GM23338 (cell line): ENCODE data around the gene ZNF10. TPM values are rescaled to one million over a fixed set of nuclear protein-coding genes. Genes with fewer than 3 reads are reported as not detected.
A peak's percentile ranks its signal among the peaks of the same experiment; 100 is the strongest.

ENCODE experiments used
- ATAC-seq: fragments of 200-7000 bp; cut with Tn5 transposase; 3 replicates; pipeline ENCODE4 v1.9.1; 2020
- DNase-seq: peaks from one replicate; pipeline ENCODE4 v3.0.0-alpha.2; 2015; ENCODE audit warnings: low spot score
- H2AFZ ChIP-seq: fragments of 200-600 bp; sonication (generic); 2 replicates; pipeline ENCODE4 v1.8.0; 2016; ENCODE audit warnings: antibody characterized with exemption, mild to moderate bottlenecking, moderate library complexity
- H3F3A ChIP-seq: fragments of 200-600 bp; sonication (generic); replicated peaks from 2 replicates; pipeline ENCODE4 v1.8.0; 2017; ENCODE audit warnings: antibody characterized with exemption, mixed run types, low read depth
- H3K27ac ChIP-seq: fragments of 200-600 bp; sonication (generic); 2 replicates; pipeline ENCODE4 v1.6.1; 2016; ENCODE audit warnings: low read depth
- H3K27me3 ChIP-seq: fragments of 200-600 bp; sonication (generic); 2 replicates; pipeline ENCODE4 v1.8.0; 2016; ENCODE audit warnings: mild to moderate bottlenecking, mixed run types, moderate library complexity; ENCODE audit not compliant: insufficient read depth
- H3K36me3 ChIP-seq: fragments of 200-600 bp; sonication (generic); 2 replicates; pipeline ENCODE4 v1.8.0; 2016; ENCODE audit warnings: mild to moderate bottlenecking; ENCODE audit not compliant: insufficient read depth
- H3K4me1 ChIP-seq: fragments of 200-600 bp; sonication (generic); 2 replicates; pipeline ENCODE4 v1.8.0; 2016; ENCODE audit warnings: mild to moderate bottlenecking, moderate library complexity; ENCODE audit not compliant: insufficient read depth
- H3K4me2 ChIP-seq: fragments of 200-600 bp; sonication (generic); 2 replicates; pipeline ENCODE4 v1.7.1; 2017; ENCODE audit warnings: mixed run types
- H3K4me3 ChIP-seq: fragments of 200-600 bp; sonication (generic); 2 replicates; pipeline ENCODE4 v1.6.1; 2016; ENCODE audit warnings: mixed run types
- H3K79me2 ChIP-seq: fragments of 200-600 bp; sonication (generic); replicated peaks from 2 replicates; pipeline ENCODE4 v1.8.0; 2017; ENCODE audit warnings: mild to moderate bottlenecking; ENCODE audit not compliant: insufficient read depth
- H3K9me2 ChIP-seq: fragments of 200-600 bp; sonication (generic); 2 replicates; pipeline ENCODE4 v1.8.0; 2017; ENCODE audit not compliant: insufficient read depth
- H4K20me1 ChIP-seq: fragments of 200-600 bp; sonication (generic); replicated peaks from 2 replicates; pipeline ENCODE4 v1.8.0; 2017; ENCODE audit warnings: mild to moderate bottlenecking; ENCODE audit not compliant: insufficient read depth
- H3K27ac Mint-ChIP-seq: 2 replicates; pipeline ENCODE4 v1.8.0; 2020; ENCODE audit warnings: inconsistent platforms, mild to moderate bottlenecking, moderate library complexity, mixed read lengths
- H3K27me3 Mint-ChIP-seq: 3 replicates; pipeline ENCODE4 v1.8.0; 2022; ENCODE audit warnings: low read depth, mild to moderate bottlenecking, moderate library complexity, mixed read lengths, inconsistent platforms; ENCODE audit not compliant: insufficient read depth, poor library complexity
- H3K36me3 Mint-ChIP-seq: 3 replicates; pipeline ENCODE4 v1.8.0; 2021; ENCODE audit warnings: low read depth, mild to moderate bottlenecking, inconsistent platforms, moderate library complexity, mixed read lengths
- H3K4me1 Mint-ChIP-seq: 3 replicates; pipeline ENCODE4 v1.8.0; 2020; ENCODE audit warnings: mild to moderate bottlenecking, inconsistent platforms, mixed read lengths
- H3K4me3 Mint-ChIP-seq: 3 replicates; pipeline ENCODE4 v1.8.0; 2021; ENCODE audit warnings: moderate library complexity, mild to moderate bottlenecking, inconsistent platforms, mixed read lengths
- H3K9me3 Mint-ChIP-seq: 3 replicates; pipeline ENCODE4 v1.8.0; 2020; ENCODE audit warnings: moderate library complexity, mild to moderate bottlenecking, inconsistent platforms, mixed read lengths
- CTCF ChIP-seq, 2 experiments: fragments of 200-600 bp in 1 of 2; sonication (generic) in 1 of 2; conservative IDR thresholded peaks; 2 replicates each; pipeline versions ENCODE4 v1.5.1 to v1.6.1; 2016 to 2017; ENCODE audit warnings: antibody characterized with exemption in 2 of 2, low read depth in 2 of 2, mild to moderate bottlenecking in 2 of 2, moderate library complexity in 1 of 2
- ETS1 ChIP-seq: IDR thresholded peaks from 2 replicates; pipeline ENCODE4 v1.6.1; 2016; ENCODE audit warnings: antibody characterized with exemption
- EZH2 ChIP-seq: fragments of 200-600 bp; sonication (generic); IDR thresholded peaks from one replicate; pipeline ENCODE4 v1.8.0; 2017; ENCODE audit warnings: antibody characterized with exemption, mild to moderate bottlenecking, low read depth; ENCODE audit not compliant: unreplicated experiment
- EZH2phosphoT487 ChIP-seq: fragments of 200-600 bp; sonication (generic); IDR thresholded peaks from one replicate; pipeline ENCODE4 v1.8.1; 2018; ENCODE audit warnings: antibody characterized with exemption; ENCODE audit not compliant: unreplicated experiment
- JUNB ChIP-seq: IDR thresholded peaks from one replicate; pipeline ENCODE4 v1.6.1; 2016; ENCODE audit warnings: antibody characterized with exemption; ENCODE audit not compliant: unreplicated experiment
- NANOG ChIP-seq: IDR thresholded peaks from 2 replicates; pipeline ENCODE4 v1.6.1; 2016; ENCODE audit warnings: antibody characterized with exemption, borderline replicate concordance
- POLR2AphosphoS5 ChIP-seq: IDR thresholded peaks from 2 replicates; pipeline ENCODE4 v1.6.1; 2016; ENCODE audit warnings: antibody characterized with exemption, low read depth
- STAT1 ChIP-seq: IDR thresholded peaks from one replicate; pipeline ENCODE4 v1.6.1; 2016; ENCODE audit warnings: antibody characterized with exemption; ENCODE audit not compliant: unreplicated experiment
- ZNF114 ChIP-seq: fragments of 250-450 bp; sonication (Bioruptor Pico); IDR thresholded peaks from 2 replicates; pipeline ENCODE4 v1.5.0; 2020; ENCODE audit warnings: mild to moderate bottlenecking, moderate library complexity
- ZNF331 ChIP-seq: fragments of 250-450 bp; sonication (Bioruptor Pico); IDR thresholded peaks from 2 replicates; pipeline ENCODE4 v1.5.0; 2020; ENCODE audit warnings: low read depth, mild to moderate bottlenecking, moderate library complexity
- ZNF462 ChIP-seq: fragments of 250-450 bp; sonication (Bioruptor Pico); IDR thresholded peaks from 2 replicates; pipeline ENCODE4 v1.5.0; 2020; ENCODE audit warnings: mild to moderate bottlenecking, moderate library complexity
- polyA plus RNA-seq: library from polyadenylated mRNA; unstranded; fragments of >200 nt; fragmentation: Nextera tagmentation; extraction: Ambion mirVana; gene quantifications from 2 replicates; pipeline ENCODE4 v1.2.1, GENCODE V29; 2016
- total RNA-seq: library from RNA; depleted of rRNA; stranded (reverse); fragments of >200 nt; shearing (Covaris generic); gene quantifications from 2 replicates; pipeline ENCODE4 v1.2.3, GENCODE V29; 2014

ZNF10 gene
- total and polyA plus RNA-seq, 2 experiments from 2014 or later: 8.2 to 18.5 TPM

DNA sequence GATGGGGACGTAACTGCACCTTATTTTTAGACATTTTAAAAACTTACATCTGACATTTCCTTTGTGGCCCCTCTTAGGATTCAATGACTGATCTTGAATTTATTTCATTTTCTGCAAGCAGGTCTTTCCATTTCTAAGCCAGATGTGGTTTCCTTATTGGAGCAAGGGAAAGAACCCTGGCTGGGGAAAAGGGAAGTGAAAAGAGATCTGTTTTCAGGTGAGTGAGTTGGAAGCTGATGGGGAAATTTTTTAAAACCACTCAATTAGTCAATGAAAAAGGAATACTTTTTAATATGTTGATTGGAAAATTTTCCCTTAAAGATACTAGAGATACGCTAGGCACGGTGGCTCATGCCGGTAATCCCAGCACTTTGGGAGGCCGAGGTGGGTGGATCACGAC, 47.1 kb upstream of the ZNF10 start (continued):
- TF ChIP-seq EZH2 (no peak), CTCF (conservative IDR thresholded peaks at IDR 0.05; ENCODE audit: low read depth in 2 of 2) (no peak)

GRCh38 chr12:133105620-133106019, 24.8 kb upstream of the ZNF10 start:
- no peak for DNase-seq
- H4K20me1 ChIP-seq: no peaks in the 10 kb centered on the region
- H3K27ac ChIP-seq: no peak overlapping the region
- no peaks in the 10 kb centered on the region for H3K4me1 Mint-ChIP-seq
- peaks cover 88% of the 10 kb centered on the region for H3K36me3 ChIP-seq
- TF ChIP-seq ZNF331 (CRISPR knock-in tag) (no peak), STAT1 (no peak), POLR2AphosphoS5 (no peak), ETS1 (no peak), ZNF114 (CRISPR knock-in tag) (no peak), JUNB (no peak), ZNF462 (no peak), EZH2 (no peak), EZH2phosphoT487 (no peak), NANOG (no peak)
- no peak overlapping the region for H3K27ac Mint-ChIP-seq
- no peaks in the 10 kb centered on the region for H3K27me3 ChIP-seq
- peaks cover under 1% of the 10 kb centered on the region for H3K27me3 Mint-ChIP-seq
- H3F3A ChIP-seq: no peaks in the 10 kb centered on the region
- H3K79me2 ChIP-seq: 0 out of 2 replicates have a peak, but pooled peaks cover 9% of the 10 kb centered on the region
- no peaks in the 10 kb centered on the region for H3K9me2 ChIP-seq
- no peak overlapping the region for H3K4me2 ChIP-seq
- peaks cover 100% of the 10 kb centered on the region for H3K36me3 Mint-ChIP-seq
- no peaks in the 10 kb centered on the region for H3K4me1 ChIP-seq
- no peak overlapping the region for H2AFZ ChIP-seq
- no peak for ATAC-seq
- no peak overlapping the region for H3K4me3 Mint-ChIP-seq
- H3K4me3 ChIP-seq: peak overlapping the region; percentile 9; the same call in 1 of the 2 replicates
- H3K9me3 Mint-ChIP-seq: peaks cover 99% of the 10 kb centered on the region
